Activated naive CD4-positive, alpha-beta T cell treated with anti-CD3 and anti-CD28 coated beads, Interleukin-2, amount 10 ng/mL, durations not matched to agents 7 days and 5 days (primary cell): ENCODE data around the gene SPP2.

Source experiments
- CTCF ChIA-PET: fragments of 350-600 bp; sonication (Branson Sonifier 250); formaldehyde crosslinking; loops from one replicate; lab custom pipeline; 2021; ENCODE audit warnings: antibody characterized with exemption; lab: Charles Lee
- DNase-seq: peaks from one replicate; pipeline ENCODE4 v3.0.0-alpha.2; 2020
- H3K27ac Mint-ChIP-seq: one replicate; pipeline ENCODE4 v1.8.0; 2021; ENCODE audit warnings: mild to moderate bottlenecking, moderate library complexity, mixed read lengths
- H3K27me3 Mint-ChIP-seq: one replicate; pipeline ENCODE4 v1.8.0; 2021; ENCODE audit warnings: mild to moderate bottlenecking, mixed read lengths
- H3K36me3 Mint-ChIP-seq: one replicate; pipeline ENCODE4 v1.8.0; 2021; ENCODE audit warnings: mixed read lengths
- H3K4me1 Mint-ChIP-seq: one replicate; pipeline ENCODE4 v1.8.0; 2021; ENCODE audit warnings: mixed read lengths
- H3K4me3 Mint-ChIP-seq: one replicate; pipeline ENCODE4 v1.8.0; 2021; ENCODE audit warnings: mild to moderate bottlenecking, moderate library complexity, mixed read lengths
- H3K9me3 Mint-ChIP-seq: one replicate; pipeline ENCODE4 v1.8.0; 2021; ENCODE audit warnings: mixed read lengths

SPP2 gene

DNA sequence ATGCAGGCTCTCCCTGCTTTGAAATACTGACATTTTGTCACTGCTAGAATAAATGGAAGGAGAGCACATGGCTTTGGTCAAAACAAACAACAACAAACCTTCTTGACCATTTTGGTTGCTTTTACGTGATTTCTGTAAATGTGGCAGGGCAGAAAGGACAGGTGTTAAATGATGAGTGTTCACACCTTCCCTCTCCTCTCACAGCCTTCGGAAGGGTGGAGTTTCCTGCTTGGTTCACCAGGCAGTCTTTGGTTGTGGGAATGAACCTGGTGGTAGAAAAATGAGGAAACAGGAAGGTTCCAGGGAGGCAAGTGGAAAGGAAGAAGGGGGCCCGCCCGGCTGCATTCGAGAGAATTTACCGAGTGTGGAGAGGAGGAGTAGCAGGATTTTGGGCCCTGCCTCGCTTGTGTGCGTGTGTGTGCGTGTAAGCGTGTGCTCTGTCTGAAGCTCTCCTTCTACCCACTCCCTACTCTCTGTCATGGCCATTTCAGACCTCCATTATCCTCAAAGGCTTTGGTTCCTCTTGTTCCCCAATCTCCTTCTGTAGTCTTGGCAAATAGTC lies 23.7 kb upstream of the SPP2 start:
- CTCF ChIA-PET, result interaction anchor here (1.0 to 1.4 kb wide), 3 partner anchors 36 to 474 kb away, joined by 3 read pairs; no protein-coding TSS in a partner anchor
- no peak overlapping the region for H3K4me3 Mint-ChIP-seq

DNA sequence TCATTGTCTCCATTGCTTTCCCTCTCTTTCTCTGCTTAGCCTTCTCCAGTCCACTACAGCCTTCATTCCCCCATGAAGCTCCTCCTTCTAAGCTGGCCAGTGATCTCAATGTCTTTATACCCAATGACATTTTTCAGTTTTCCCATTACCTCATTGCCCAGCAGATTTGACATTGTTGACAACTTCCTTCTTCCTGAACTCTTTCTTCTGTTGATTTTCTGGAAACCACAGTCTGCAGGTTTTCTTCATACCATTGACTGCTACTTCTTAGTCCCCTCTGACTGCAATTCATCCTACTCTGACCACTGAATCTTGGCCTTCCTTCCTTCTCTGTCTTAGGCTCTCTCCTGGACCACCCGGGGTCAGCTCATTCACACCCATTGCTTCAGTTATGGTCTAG lies 22.9 kb upstream of the SPP2 start:
- no peak for DNase-seq
- Mint-ChIP-seq H3K4me3 (no peak overlapping the region), H3K27ac (no peak overlapping the region), H3K27me3 (peaks cover 23% of the 10 kb centered on the region), H3K9me3 (peaks cover 7% of the 10 kb centered on the region), H3K4me1 (peaks cover 62% of the 10 kb centered on the region), H3K36me3 (no peaks in the 10 kb centered on the region)
- CTCF ChIA-PET, result no interaction called here

More for the DNA sequence above, 23.7 kb upstream of the SPP2 start:
- no peak for DNase-seq
- Mint-ChIP-seq H3K27me3 (peaks cover 24% of the 10 kb centered on the region), H3K9me3 (peaks cover 7% of the 10 kb centered on the region), H3K4me1 (peaks cover 53% of the 10 kb centered on the region), H3K36me3 (no peaks in the 10 kb centered on the region), H3K27ac (peak overlapping the region; percentile 2)

DNA sequence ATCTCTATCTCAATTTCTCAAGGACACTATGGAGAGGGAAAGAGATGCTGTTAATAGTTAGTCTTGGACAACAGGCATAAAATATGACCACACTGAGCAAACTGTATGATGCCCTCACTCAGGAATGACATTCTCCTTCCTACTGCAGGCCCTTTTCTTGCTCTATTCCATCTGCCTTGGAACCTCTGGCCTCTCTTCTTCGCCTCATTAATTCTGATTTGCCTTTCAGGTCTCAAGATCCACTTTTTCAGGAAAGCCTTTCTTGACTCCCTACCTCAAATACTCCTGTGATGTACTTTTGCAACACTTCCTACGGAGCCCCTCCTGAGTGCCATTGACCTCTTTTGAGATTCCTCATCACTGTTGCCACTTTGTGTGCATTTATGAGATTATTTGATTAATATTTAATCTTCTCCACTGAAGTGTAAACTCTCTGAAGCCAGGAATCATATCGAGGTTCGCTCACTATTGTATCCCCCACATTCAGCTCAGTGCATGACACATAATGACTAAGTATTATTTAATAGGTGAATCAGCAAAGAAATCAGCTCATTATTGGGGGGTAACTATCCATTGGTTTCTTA lies 21.3 kb upstream of the SPP2 start:
- Mint-ChIP-seq H3K9me3 (peaks cover 10% of the 10 kb centered on the region), H3K27ac (no peak overlapping the region), H3K36me3 (peaks cover 12% of the 10 kb centered on the region), H3K4me3 (no peak overlapping the region), H3K27me3 (peaks cover 23% of the 10 kb centered on the region), H3K4me1 (peaks cover 66% of the 10 kb centered on the region)
- CTCF ChIA-PET, result no interaction called here
- DNase-seq, result no peak

DNA sequence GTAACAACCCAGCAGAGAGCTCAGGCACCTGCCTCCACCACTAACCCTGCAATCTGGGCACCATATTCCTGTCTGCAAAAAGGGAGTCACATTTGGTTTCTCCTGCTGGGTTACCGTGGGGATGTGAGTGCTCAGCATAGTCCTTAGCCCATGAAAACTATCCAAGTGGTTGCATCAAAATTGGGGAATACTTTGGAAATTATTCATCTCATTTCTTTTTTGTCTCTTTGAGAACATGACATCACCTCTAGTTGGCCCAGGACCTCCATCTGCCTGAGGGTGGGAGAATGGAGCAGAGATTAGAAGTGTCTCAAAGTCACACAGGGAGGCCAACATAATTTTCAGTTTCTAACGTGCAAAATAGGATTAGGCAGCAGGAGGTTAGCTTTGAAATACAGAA lies 19.3 kb upstream of the SPP2 start:
- Mint-ChIP-seq H3K27ac (peak overlapping the region; percentile 21), H3K36me3 (peaks cover 16% of the 10 kb centered on the region), H3K27me3 (peaks cover 31% of the 10 kb centered on the region), H3K4me3 (no peak overlapping the region), H3K4me1 (peaks cover 51% of the 10 kb centered on the region), H3K9me3 (peaks cover 16% of the 10 kb centered on the region)
- CTCF ChIA-PET, result interaction anchor here (1.4 kb wide), 1 partner anchor 13 kb away, joined by 4 read pairs; no protein-coding TSS in a partner anchor
- DNase-seq, result no peak

DNA sequence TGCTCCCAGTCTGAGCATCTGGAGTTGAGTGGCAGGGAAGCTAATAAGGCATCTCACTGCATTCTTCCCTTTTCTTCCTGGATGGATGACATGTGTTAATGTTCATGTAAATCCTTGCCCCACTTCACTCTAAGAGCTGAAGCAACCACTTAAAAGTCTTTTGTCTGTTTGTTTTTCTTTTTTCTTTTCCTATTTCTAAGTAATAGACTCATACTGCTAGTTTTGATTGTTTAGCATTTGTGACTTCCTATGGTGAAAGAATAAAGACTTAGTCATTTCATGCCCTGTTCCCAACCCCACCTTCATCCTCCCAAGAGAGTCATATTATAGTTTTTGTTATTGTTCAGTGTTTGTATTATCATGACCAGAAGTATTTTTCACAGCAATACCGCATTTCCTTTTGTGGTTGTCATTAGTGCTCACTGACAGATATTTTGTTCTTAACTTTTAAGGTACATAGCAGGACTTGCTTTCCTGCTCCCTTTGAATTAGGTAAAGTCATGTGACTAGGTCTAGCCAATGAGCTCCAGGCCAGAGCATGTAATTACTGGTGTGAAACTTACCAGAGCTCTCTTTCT lies 18.1 kb upstream of the SPP2 start:
- CTCF ChIA-PET, result interaction anchor here (0.8 to 1.4 kb wide), 3 partner anchors 14 to 468 kb away, joined by 3 to 4 read pairs (median 3); no protein-coding TSS in a partner anchor
- H3K9me3 Mint-ChIP-seq, result peaks cover 24% of the 10 kb centered on the region
- peaks cover 27% of the 10 kb centered on the region for H3K27me3 Mint-ChIP-seq
- H3K27ac Mint-ChIP-seq, result peak overlapping the region; percentile 80
- peaks cover 16% of the 10 kb centered on the region for H3K36me3 Mint-ChIP-seq
- H3K4me1 Mint-ChIP-seq, result peaks cover 39% of the 10 kb centered on the region
- H3K4me3 Mint-ChIP-seq, result no peak overlapping the region
- peak; percentile 70 for DNase-seq

DNA sequence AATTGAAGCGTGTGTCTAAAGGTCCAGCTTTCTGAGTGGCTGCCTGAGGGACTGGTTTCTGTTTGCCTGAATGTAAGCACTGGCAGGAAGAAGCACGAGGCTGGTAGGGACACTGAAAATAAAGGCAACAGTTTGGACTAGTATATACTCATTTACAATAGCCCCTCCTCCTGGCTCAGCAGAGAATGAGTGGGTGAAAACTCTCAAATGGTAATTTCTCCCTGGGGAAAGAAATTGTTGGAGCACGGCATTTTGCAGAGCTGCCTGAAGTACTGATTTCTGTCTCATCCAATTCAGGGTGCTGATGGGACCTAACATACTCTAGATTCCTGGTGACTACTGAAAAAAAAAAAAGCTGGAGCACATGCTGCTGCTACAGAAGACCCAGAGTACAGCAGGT lies 17.3 kb upstream of the SPP2 start:
- CTCF ChIA-PET, result interaction anchor here (0.8 to 1.4 kb wide), 4 partner anchors 14 to 467 kb away, joined by 3 to 4 read pairs (median 3); no protein-coding TSS in a partner anchor
- Mint-ChIP-seq H3K36me3 (peaks cover 16% of the 10 kb centered on the region), H3K27me3 (peaks cover 25% of the 10 kb centered on the region), H3K9me3 (peaks cover 26% of the 10 kb centered on the region), H3K4me1 (peaks cover 33% of the 10 kb centered on the region), H3K27ac (peak overlapping the region; percentile 80), H3K4me3 (no peak overlapping the region)
- DNase-seq, result no peak

DNA sequence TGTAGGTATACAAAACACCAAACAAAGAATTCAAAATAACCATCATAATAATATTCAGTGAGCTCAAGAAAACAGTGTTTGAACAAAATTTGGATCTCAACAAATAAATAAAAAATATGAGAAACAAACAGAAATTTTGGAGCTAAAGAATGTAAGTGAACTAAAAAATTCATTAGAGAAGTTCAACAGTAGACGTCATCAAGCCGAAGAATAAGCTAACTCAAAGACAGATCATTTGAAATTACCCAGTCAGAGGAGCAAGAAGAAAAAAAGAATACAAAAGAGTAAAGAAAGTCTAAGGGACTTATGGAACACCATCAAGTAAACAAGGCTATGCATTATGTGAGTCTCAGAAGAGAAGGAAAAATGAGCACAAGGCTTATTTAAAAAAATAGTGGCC lies 16.6 kb upstream of the SPP2 start:
- Mint-ChIP-seq H3K9me3 (peaks cover 26% of the 10 kb centered on the region), H3K4me1 (peaks cover 29% of the 10 kb centered on the region), H3K4me3 (no peak overlapping the region), H3K27ac (peak overlapping the region; percentile 39), H3K36me3 (peaks cover 16% of the 10 kb centered on the region), H3K27me3 (peaks cover 22% of the 10 kb centered on the region)
- CTCF ChIA-PET, result interaction anchor here (0.8 kb wide), 1 partner anchor 106 kb away, joined by 3 read pairs; no protein-coding TSS in a partner anchor
- DNase-seq, result no peak

DNA sequence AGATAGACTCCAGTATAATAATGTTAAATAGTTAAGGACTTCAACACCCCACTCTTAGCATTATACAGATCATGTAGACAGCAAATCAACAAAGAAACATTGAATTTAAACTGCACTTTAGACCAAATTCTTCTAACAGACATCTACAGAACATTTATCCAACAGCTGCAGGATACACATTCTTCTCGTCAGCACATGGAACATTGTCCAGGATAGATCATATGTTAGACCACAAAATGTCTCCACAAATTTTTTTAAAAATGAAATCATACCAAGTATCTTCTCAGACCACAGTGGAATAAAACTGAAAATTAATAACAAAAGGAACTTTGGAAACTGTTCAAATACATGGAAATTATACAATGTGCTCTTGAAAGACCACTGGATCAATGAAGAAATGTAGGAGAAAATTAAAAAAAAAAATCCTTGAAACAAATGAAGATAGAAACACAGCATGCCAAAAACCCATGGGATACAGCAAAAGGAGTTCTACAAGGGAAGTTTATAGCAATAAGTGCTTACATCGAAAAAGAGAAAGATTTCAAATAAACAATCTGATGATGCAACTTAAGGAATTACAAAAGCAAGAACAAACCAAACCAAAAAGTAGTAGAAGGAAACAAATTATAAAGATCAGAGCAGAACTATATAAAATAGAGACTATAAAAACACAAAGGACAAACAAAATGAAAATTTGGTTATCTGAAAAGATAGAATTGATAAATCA lies 12.3 kb upstream of the SPP2 start:
- H3K9me3 Mint-ChIP-seq, result peaks cover 22% of the 10 kb centered on the region
- H3K36me3 Mint-ChIP-seq, result peaks cover 13% of the 10 kb centered on the region
- no peak for DNase-seq
- no peak overlapping the region for H3K4me3 Mint-ChIP-seq
- no peak overlapping the region for H3K27ac Mint-ChIP-seq
- H3K27me3 Mint-ChIP-seq, result peaks cover 22% of the 10 kb centered on the region
- CTCF ChIA-PET, result no interaction called here
- H3K4me1 Mint-ChIP-seq, result peaks cover 2% of the 10 kb centered on the region

DNA sequence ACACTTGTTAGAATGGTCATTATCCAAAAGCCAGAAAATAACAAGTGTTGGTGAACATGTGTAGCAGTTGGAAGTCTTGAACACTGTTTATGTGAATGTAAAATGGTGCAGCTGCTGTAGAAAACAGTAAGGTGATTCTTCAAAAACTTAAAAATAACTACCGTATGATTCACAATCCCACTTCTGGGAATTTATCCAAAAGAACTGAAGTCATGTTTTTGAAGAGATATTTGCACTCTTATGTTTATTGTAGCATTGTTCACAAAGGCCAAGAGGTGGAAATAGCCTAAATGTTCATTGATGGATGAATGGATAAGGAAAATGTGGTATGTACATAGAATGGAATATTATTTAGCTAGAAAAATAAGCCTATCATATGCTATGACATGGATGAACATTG lies 6.3 kb upstream of the SPP2 start:
- H3K4me1 Mint-ChIP-seq, result no peaks in the 10 kb centered on the region

DNA sequence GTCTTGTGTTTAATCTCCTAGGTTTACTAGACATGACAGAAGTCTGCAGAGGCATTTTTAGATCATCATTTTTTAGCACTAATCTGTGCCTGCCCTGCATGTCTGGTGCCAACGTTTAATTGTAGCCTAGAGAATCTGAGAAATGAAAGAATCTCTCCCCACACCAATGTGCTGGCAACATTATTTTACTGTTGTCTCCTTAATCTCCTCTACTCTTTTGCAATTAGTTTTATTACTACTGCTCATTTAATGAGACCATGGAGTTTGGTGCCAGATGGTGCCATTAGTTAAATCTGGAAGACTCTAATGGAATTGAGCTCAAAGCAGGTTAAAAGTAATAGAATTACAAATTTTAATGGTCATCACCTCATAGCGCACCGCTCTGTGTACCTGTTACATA lies 4.0 kb upstream of the SPP2 start:
- no peak for DNase-seq
- no peak overlapping the region for H3K4me3 Mint-ChIP-seq
- no peaks in the 10 kb centered on the region for H3K36me3 Mint-ChIP-seq
- no peaks in the 10 kb centered on the region for H3K4me1 Mint-ChIP-seq
- CTCF ChIA-PET, result no interaction called here
- peaks cover 2% of the 10 kb centered on the region for H3K27me3 Mint-ChIP-seq
- H3K27ac Mint-ChIP-seq, result no peak overlapping the region
- no peaks in the 10 kb centered on the region for H3K9me3 Mint-ChIP-seq

More for the DNA sequence above, 6.3 kb upstream of the SPP2 start:
- no peaks in the 10 kb centered on the region for H3K9me3 Mint-ChIP-seq
- CTCF ChIA-PET, result no interaction called here
- H3K36me3 Mint-ChIP-seq, result no peaks in the 10 kb centered on the region
- H3K27me3 Mint-ChIP-seq, result peaks cover 4% of the 10 kb centered on the region
- no peak for DNase-seq
- H3K4me3 Mint-ChIP-seq, result no peak overlapping the region
- no peak overlapping the region for H3K27ac Mint-ChIP-seq

DNA sequence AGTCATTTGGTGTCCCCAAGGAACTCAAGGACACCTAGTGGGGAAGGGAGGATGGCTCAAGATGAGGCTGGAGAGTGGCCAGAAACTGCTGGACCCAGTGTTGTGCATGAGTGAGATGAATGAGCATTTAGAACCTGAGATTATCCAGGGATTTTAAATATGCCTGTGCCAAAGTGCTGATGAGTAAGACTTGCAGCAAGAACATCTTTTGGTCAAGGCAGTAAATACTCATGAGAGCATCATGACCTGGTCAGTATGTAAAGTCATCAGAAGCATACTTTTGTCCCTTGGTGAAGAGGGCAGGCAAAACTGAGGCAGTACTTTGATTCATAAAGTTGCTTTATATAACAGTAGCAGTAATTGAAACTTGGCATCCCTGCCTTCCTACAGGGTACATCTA lies 3.1 kb upstream of the SPP2 start:
- H3K27me3 Mint-ChIP-seq, result no peaks in the 10 kb centered on the region
- H3K27ac Mint-ChIP-seq, result no peak overlapping the region
- CTCF ChIA-PET, result no interaction called here
- no peaks in the 10 kb centered on the region for H3K4me1 Mint-ChIP-seq
- no peaks in the 10 kb centered on the region for H3K36me3 Mint-ChIP-seq
- no peak overlapping the region for H3K4me3 Mint-ChIP-seq
- no peaks in the 10 kb centered on the region for H3K9me3 Mint-ChIP-seq
- DNase-seq, result no peak

DNA sequence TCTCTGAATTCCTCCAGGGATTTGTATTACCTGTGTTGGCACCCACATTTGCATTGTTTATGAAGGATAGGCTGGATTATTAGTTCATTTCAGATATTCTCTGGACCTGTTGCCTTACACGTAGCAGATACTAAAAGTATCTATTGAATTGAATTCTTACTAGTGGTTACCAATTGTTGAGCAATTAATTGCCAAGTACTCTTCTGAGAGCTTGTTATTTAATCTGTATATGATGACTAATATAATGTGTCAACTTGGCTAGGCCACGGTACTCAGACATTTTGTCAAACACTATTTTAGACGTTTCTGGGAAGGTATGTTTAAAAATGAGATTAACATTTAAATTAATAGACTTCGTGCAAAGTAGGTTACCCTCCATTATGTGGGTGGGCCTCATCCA lies 2.5 kb upstream of the SPP2 start:
- Mint-ChIP-seq H3K4me3 (no peak overlapping the region), H3K27me3 (no peaks in the 10 kb centered on the region), H3K4me1 (no peaks in the 10 kb centered on the region), H3K27ac (no peak overlapping the region), H3K9me3 (no peaks in the 10 kb centered on the region), H3K36me3 (no peaks in the 10 kb centered on the region)
- CTCF ChIA-PET, result no interaction called here
- no peak for DNase-seq

DNA sequence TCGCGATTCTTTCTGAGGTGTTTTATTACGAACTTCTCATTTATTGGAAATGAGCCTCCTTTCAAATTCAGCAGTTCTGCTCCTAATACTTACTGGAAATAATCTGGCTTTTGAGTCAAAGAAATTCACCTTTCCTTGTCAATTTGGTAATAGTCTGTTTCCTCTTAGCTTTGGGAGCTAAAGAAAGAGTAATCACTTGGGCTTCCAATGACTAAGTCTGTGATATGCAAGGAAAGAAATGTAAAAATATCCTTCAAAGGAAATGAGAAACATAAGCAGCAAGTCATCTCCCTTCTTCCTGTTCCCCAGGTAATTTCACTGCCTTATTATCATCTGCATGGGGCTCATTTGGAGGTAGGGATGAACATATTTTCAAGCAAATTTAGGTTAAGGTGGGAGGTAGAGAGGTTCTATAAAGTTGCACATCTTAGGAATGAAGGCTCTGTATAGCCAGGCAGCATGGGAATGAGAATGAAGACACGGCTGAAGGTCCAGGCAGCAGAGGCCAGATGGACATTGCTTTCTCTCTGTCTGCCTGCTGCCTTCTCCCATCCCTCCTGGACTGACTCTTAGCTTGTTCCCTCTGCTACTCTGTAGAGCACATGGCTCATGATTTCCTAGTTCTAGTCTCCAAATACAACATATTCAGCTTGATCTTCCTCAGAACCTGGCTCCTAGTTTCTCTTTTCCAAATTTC lies 1.0 kb downstream of the SPP2 start:
- no peaks in the 10 kb centered on the region for H3K36me3 Mint-ChIP-seq
- H3K27me3 Mint-ChIP-seq, result peaks cover 14% of the 10 kb centered on the region
- no peak overlapping the region for H3K4me3 Mint-ChIP-seq
- no peak for DNase-seq
- CTCF ChIA-PET, result no interaction called here
- no peaks in the 10 kb centered on the region for H3K4me1 Mint-ChIP-seq
- H3K9me3 Mint-ChIP-seq, result no peaks in the 10 kb centered on the region
- H3K27ac Mint-ChIP-seq, result no peak overlapping the region

DNA sequence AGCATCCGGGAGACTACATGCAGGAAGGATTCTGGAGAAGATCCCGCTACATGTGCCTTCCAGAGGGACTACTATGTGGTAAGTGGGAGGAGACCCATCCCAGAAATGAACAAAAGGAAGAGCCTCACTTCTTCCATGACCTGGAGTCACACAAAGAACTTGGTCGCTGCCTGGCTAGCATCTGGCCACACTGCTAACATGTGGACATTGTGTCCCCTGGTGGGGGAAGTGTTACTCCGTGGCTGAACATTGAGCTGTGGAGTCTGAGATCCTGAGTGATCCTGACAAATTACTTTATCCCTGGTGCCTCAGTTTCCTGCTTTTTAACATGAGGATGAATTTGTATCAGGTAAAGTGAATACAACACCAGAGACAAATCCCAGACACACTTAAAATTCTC lies 8.4 kb downstream of the SPP2 start:
- H3K27ac Mint-ChIP-seq, result no peak overlapping the region
- H3K27me3 Mint-ChIP-seq, result peaks cover 42% of the 10 kb centered on the region
- DNase-seq, result no peak
- CTCF ChIA-PET, result no interaction called here
- no peak overlapping the region for H3K4me3 Mint-ChIP-seq
- no peaks in the 10 kb centered on the region for H3K4me1 Mint-ChIP-seq
- H3K36me3 Mint-ChIP-seq, result no peaks in the 10 kb centered on the region
- H3K9me3 Mint-ChIP-seq, result no peaks in the 10 kb centered on the region
